AG09319 (cell line): ENCODE results near the gene GPX1.
"Not testable (repeated sequence)": the region's sequence is repeated elsewhere in the genome, so short reads cannot be mapped to it uniquely, and the experiment has no call there.

Experiments used
- DNase-seq: peaks from one replicate; pipeline ENCODE4 v3.0.0-alpha.2; 2010; ENCODE audit warnings: low read depth; ENCODE audit errors: extremely low read depth
- TF ChIP-seq, protein P1 (sequence below): IDR thresholded peaks from 2 replicates; pipeline ENCODE4 v1.5.1; 2011; ENCODE audit warnings: low read depth, mild to moderate bottlenecking, inconsistent platforms, low read length, moderate library complexity

GPX1 gene

DNA sequence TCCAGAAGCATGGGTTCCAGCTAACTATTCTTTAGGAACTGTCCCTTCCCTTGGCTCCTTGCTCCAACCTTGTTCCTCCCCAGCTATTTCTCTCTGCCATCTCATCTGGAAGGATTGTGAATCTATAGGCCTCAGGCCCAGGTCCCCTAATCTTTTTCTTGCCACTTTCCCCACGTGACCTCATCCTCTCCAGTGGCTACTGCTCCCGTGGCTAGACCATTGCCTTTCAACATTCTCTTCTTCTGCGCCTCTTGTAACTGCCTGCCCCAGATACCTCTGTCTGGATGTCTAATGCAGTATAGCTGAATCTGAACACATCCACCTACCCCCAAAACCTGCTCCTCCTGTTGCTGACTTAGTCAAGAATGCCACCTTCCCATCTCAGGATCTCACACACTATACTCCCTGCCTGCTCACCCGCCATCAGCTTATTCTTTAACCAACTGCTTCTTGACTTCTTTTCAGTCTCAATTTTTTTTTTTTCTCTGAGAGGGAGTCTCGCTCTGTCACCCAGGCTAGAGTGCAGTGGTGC lies 5.2 kb downstream of the GPX1 start:
- TF ChIP-seq, protein P1, sequence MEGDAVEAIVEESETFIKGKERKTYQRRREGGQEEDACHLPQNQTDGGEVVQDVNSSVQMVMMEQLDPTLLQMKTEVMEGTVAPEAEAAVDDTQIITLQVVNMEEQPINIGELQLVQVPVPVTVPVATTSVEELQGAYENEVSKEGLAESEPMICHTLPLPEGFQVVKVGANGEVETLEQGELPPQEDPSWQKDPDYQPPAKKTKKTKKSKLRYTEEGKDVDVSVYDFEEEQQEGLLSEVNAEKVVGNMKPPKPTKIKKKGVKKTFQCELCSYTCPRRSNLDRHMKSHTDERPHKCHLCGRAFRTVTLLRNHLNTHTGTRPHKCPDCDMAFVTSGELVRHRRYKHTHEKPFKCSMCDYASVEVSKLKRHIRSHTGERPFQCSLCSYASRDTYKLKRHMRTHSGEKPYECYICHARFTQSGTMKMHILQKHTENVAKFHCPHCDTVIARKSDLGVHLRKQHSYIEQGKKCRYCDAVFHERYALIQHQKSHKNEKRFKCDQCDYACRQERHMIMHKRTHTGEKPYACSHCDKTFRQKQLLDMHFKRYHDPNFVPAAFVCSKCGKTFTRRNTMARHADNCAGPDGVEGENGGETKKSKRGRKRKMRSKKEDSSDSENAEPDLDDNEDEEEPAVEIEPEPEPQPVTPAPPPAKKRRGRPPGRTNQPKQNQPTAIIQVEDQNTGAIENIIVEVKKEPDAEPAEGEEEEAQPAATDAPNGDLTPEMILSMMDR = no peak
- no peak for DNase-seq

- TF ChIP-seq, protein P1 = no peak
- DNase-seq = no peak
These were observed 5.9 kb downstream of the GPX1 start for GRCh38 chr3:49352281-49352680.

DNA sequence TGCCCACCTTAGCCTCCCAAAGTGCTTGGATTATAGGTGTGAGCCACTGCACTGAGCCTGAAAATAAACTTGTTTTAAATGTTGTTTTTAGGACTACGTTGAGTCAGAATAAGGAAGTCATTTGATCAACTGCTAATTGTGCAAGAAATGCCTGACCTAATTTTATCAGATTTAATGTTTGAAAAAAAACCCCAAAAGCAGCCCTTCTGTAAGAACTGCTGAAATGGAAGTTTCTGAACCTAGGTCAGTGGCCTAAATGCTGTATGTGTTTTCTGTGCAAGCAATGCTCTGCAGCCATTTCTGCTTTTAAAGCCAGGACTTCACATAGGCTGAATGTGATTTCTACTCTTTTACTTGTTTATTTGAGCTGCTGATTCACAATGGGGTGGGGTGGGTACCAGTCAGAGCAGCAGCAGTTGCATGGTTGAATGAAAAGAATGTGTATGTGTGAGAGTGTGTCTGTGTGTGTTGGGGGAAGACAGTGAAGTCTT lies 6.6 kb downstream of the GPX1 start:
- peak; percentile 85 for DNase-seq

GRCh38 chr3:49349348-49350114 lies 8.6 kb downstream of the GPX1 start:
- DNase-seq = no peak
- TF ChIP-seq, protein P1 = no peak

More for the DNA sequence above, 6.6 kb downstream of the GPX1 start:
- TF ChIP-seq, protein P1 = no peak

- not testable (repeated sequence) for DNase-seq
These were observed 9.8 kb downstream of the GPX1 start for GRCh38 chr3:49348361-49348760.

DNA sequence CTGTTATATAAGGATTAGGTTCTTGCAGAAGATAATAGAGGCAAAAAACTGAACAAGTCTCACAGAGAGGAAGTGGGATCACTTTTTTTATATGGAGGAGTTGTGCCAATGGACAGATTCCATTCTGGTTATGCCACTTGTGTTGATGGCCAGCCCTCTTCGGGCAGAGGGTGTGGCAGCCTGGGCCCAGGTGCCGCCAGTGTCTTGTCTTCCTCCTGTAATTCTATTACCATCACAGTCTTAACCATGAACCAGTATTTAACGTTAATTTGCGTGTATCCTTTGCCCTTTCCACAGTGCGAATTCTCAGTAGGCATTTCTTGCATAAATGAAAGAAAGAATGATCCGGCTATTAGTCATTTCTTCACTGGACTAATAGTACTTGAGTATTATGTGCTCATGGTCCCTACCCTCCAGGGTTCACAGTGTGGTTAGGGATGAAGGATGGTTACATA lies 11.3 kb downstream of the GPX1 start:
- no peak for DNase-seq
- TF ChIP-seq, protein P1 = no peak

- TF ChIP-seq, protein P1 = no peak
- DNase-seq = no peak
These were observed 15.0 kb downstream of the GPX1 start for GRCh38 chr3:49343163-49343562.
